ENCODE data around the gene P2RY14. TPM values are rescaled to one million over a fixed set of nuclear protein-coding genes. Genes with fewer than 3 reads are reported as not detected.

P2RY14 gene
- total RNA-seq (2021) (not detected in 2 replicates), Bru-seq, nascent RNA (percentile 10 among the genes with signal in this experiment), BruChase-seq, experiment 1, labeled RNA remaining after a 2-hour chase (percentile 23 among the genes with signal in this experiment), BruChase-seq, experiment 2, labeled RNA remaining after a 6-hour chase (percentile 11 among the genes with signal in this experiment)
- long read RNA-seq, partial matches to known transcripts = 0 of 1 reads
- long read RNA-seq, other reads (novel, unspliced or antisense) = 1 of 1 reads

- no TSS peak for BruUV-seq (replicated peaks)
- H3K36me3 ChIP-seq (ENCODE audit: low read depth) = no peaks in the 10 kb centered on the region
Measured at GRCh38 chr3:151278230-151278629, at the start of gene P2RY14. TSS of gene P2RY14 (minus strand) at chr3:151278542. CDS start at chr3:151214316, 64,226 bp downstream.

GRCh38 chr3:151327571-151328198 is 49.3 kb upstream of the P2RY14 start:
- TF ChIP-seq EZH2 (IDR thresholded peaks at IDR 0.05; ENCODE audit: low read depth) = no peak
- TF ChIP-seq, protein P1, sequence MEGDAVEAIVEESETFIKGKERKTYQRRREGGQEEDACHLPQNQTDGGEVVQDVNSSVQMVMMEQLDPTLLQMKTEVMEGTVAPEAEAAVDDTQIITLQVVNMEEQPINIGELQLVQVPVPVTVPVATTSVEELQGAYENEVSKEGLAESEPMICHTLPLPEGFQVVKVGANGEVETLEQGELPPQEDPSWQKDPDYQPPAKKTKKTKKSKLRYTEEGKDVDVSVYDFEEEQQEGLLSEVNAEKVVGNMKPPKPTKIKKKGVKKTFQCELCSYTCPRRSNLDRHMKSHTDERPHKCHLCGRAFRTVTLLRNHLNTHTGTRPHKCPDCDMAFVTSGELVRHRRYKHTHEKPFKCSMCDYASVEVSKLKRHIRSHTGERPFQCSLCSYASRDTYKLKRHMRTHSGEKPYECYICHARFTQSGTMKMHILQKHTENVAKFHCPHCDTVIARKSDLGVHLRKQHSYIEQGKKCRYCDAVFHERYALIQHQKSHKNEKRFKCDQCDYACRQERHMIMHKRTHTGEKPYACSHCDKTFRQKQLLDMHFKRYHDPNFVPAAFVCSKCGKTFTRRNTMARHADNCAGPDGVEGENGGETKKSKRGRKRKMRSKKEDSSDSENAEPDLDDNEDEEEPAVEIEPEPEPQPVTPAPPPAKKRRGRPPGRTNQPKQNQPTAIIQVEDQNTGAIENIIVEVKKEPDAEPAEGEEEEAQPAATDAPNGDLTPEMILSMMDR (conservative IDR thresholded peaks at IDR 0.05) = peak; percentile 81
- peak overlapping the region; percentile 61 for H3K4me2 ChIP-seq
- POLR2A ChIA-PET (ENCODE audit: unreplicated experiment) = interaction anchor here (0.6 kb wide), 2 partner anchors 83 to 1112 kb away, joined by 3 to 4 read pairs; no protein-coding TSS in a partner anchor

More at GRCh38 chr3:151278230-151278629, at the start of gene P2RY14:
- TF ChIP-seq EZH2 (IDR thresholded peaks at IDR 0.05; ENCODE audit: low read depth) = no peak
- TF ChIP-seq, protein P1 (conservative IDR thresholded peaks at IDR 0.05) = no peak
- POLR2A ChIA-PET (ENCODE audit: unreplicated experiment) = no interaction called here
- Histone ChIP-seq H3K27ac (no peak within 1 kb of the TSS), H3K9me2 (ENCODE audit: insufficient read depth) (no peaks in the 10 kb centered on the region), H3K4me3 (no peak within 1 kb of the TSS), H3K4me2 (no peak within 1 kb of the TSS), H3K9me3 (ENCODE audit: insufficient read depth, low read depth) (no peaks in the 10 kb centered on the region), H3K27me3 (ENCODE audit: insufficient read depth, low read depth) (no peaks in the 10 kb centered on the region), H3K79me2 (ENCODE audit: low read depth) (no peaks in the 10 kb centered on the region), H3K4me1 (replicated peaks; ENCODE audit: insufficient read depth) (no peaks in the 10 kb centered on the region), H4K20me1 (ENCODE audit: insufficient read depth) (no peaks in the 10 kb centered on the region), H3F3A (ENCODE audit: insufficient read depth, low read depth) (no peaks in the 10 kb centered on the region), H2AFZ (no peak within 1 kb of the TSS)
- intact Hi-C loops (cut with micrococcal nuclease; ENCODE audit: unreplicated experiment) = no loop called here
- CTCF ChIA-PET = interaction anchor here (0.6 kb wide), 1 partner anchor 139 kb away, joined by 5 read pairs; no protein-coding TSS in a partner anchor
- no peak for DNase-seq

DNA sequence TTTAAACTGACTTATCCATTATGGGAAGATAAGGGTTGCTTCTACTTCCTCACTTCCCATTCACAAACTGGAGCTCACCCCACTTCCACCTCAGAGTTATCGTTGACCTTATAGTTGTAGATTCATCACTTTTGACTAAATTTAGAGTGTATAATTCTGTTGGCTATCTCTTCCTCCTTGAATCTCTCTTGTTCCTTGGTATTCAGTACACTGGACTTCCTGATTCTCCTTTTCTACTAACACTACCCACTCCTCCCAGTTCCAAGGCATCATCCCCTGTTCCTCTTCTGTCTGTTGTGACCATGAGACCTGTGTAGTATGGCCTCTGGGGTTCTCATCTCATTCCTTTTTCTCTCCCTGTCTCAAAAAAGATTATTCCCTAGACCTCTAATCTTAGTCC is 44.2 kb upstream of the P2RY14 start:
- no peak overlapping the region for H3K4me3 ChIP-seq
- no peak overlapping the region for H3K27ac ChIP-seq
- no peak overlapping the region for H2AFZ ChIP-seq
- H3K27me3 ChIP-seq (ENCODE audit: insufficient read depth, low read depth) = no peaks in the 10 kb centered on the region
- no TSS peak for BruUV-seq (replicated peaks)
- intact Hi-C loops (cut with micrococcal nuclease; ENCODE audit: unreplicated experiment) = no loop called here
- ChIA-PET POLR2A (ENCODE audit: unreplicated experiment) (interaction anchor here (0.6 kb wide), 1 partner anchor 18 kb away, joined by 5 read pairs; no protein-coding TSS in a partner anchor), CTCF (no interaction called here)
- H3K9me2 ChIP-seq (ENCODE audit: insufficient read depth) = no peaks in the 10 kb centered on the region
- H3K4me1 ChIP-seq (replicated peaks; ENCODE audit: insufficient read depth) = peaks cover 22% of the 10 kb centered on the region
- DNase-seq = no peak
- H3K9me3 ChIP-seq (ENCODE audit: insufficient read depth, low read depth) = no peaks in the 10 kb centered on the region
- H4K20me1 ChIP-seq (ENCODE audit: insufficient read depth) = no peaks in the 10 kb centered on the region
- H3K36me3 ChIP-seq (ENCODE audit: low read depth) = no peaks in the 10 kb centered on the region
- H3F3A ChIP-seq (ENCODE audit: insufficient read depth, low read depth) = peaks cover 9% of the 10 kb centered on the region; the same call in 1 of the 2 replicates
- H3K4me2 ChIP-seq = no peak overlapping the region
- H3K79me2 ChIP-seq (ENCODE audit: low read depth) = no peaks in the 10 kb centered on the region
- TF ChIP-seq, protein P1 (conservative IDR thresholded peaks at IDR 0.05) = no peak
- TF ChIP-seq EZH2 (IDR thresholded peaks at IDR 0.05; ENCODE audit: low read depth) = no peak

More at GRCh38 chr3:151327571-151328198, 49.3 kb upstream of the P2RY14 start:
- Histone ChIP-seq H3F3A (ENCODE audit: insufficient read depth, low read depth) (peaks cover 7% of the 10 kb centered on the region), H4K20me1 (ENCODE audit: insufficient read depth) (no peaks in the 10 kb centered on the region), H3K4me1 (replicated peaks; ENCODE audit: insufficient read depth) (peaks cover 14% of the 10 kb centered on the region), H2AFZ (no peak overlapping the region), H3K79me2 (ENCODE audit: low read depth) (no peaks in the 10 kb centered on the region), H3K36me3 (ENCODE audit: low read depth) (no peaks in the 10 kb centered on the region), H3K27ac (0 out of 2 replicates have a peak overlapping the region, but pooled peaks have one; percentile 14), H3K4me3 (no peak overlapping the region), H3K9me3 (ENCODE audit: insufficient read depth, low read depth) (no peaks in the 10 kb centered on the region), H3K27me3 (ENCODE audit: insufficient read depth, low read depth) (no peaks in the 10 kb centered on the region), H3K9me2 (ENCODE audit: insufficient read depth) (no peaks in the 10 kb centered on the region)
- no peak for DNase-seq
- intact Hi-C loops (cut with micrococcal nuclease; ENCODE audit: unreplicated experiment) = loop anchor here (1.0 to 2.0 kb wide), 2 partner anchors 22 to 37 kb away; no protein-coding TSS in a partner anchor
- no TSS peak for BruUV-seq (replicated peaks)
- CTCF ChIA-PET = interaction anchor here (0.5 to 2.8 kb wide), 12 partner anchors 22 to 1171 kb away, joined by 3 to 16 read pairs (median 5); no protein-coding TSS in a partner anchor

Measured in PC-9 (cell line).